HG02943 (cell line): Measurements from ENCODE around the gene IGSF21.

Experiments
- ATAC-seq: cut with Tn5 transposase; IDR thresholded peaks from one replicate; pipeline ENCODE4 v1.9.1; 2021; ENCODE audit warnings: mild to moderate bottlenecking, low read depth, moderate library complexity; ENCODE audit not compliant: unreplicated experiment

The IGSF21 gene

DNA sequence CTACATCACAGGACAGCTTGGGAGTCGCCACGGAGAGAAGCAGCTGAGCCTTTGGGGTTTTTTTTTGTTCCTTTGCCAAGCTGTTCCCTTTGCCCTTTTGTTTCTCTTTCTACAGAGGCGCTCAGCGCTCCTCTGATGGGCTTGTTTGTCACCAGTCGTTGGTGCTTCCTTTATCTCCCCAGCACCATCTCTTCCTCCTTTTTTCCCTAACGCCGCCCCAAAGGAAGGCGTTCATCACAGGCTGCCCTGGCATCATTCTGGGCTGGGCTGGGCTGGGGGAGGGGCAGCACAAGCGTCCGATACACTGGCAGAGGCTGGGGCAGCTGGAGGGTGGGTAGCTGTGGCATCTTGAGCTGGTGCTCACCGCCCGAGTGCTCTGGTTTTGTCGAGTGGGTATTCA, 10.5 kb downstream of the IGSF21 start:
- ATAC-seq: no peak

DNA sequence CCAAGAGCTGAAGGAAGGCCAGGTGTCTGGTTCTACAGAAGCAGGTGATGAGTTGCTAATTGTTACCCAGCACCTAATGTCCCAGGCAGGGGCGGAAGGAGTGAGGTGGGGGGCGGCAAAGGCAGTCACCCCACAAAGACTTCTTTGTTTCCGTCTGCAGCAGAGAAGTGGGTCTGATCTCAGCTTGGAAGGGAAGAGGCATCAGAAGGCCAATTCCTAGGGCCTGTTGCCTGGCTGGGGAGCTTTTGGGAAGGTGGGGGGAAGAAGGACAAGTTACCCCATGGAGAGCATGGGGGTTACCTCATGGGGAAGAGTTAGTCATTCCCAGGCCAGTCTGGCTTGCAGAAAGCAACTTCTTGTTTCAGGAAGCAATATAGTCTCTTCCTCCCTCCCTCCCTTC, 10.9 kb downstream of the IGSF21 start:
- no peak for ATAC-seq

- ATAC-seq: no peak
These were observed 11.7 kb downstream of the IGSF21 start for GRCh38 chr1:18119289-18119688.

DNA sequence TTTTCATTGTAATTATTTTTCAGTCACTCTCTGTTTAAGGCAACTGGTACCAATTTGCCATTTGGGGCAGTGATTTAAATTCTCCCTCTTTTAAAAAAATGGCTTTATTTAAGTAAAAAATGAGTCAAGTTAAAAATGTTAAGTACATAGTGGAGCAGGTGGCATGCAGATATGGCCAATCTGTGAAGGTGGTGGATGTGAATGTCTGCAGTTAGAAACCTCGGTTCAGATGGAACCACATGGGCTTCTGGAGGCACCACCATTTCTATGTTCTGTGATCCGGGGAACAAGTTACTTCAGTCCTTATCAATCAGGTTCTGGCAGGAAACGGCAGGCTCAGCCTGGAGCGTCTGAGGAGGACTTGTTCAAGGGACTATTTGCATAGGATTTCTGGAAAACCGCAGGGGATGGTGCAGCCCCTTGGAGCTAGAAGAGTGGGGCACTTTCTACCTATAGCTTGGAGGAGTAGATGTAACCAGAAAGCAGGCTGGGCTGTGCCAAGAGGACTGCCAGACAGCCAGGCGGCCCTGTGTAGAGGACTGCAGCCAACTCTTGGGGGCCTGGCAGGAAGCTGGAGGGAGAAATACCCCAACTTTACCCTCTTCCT, 12.3 kb downstream of the IGSF21 start:
- no peak for ATAC-seq

GRCh38 chr1:18120638-18121037, 13.0 kb downstream of the IGSF21 start:
- ATAC-seq: no peak

DNA sequence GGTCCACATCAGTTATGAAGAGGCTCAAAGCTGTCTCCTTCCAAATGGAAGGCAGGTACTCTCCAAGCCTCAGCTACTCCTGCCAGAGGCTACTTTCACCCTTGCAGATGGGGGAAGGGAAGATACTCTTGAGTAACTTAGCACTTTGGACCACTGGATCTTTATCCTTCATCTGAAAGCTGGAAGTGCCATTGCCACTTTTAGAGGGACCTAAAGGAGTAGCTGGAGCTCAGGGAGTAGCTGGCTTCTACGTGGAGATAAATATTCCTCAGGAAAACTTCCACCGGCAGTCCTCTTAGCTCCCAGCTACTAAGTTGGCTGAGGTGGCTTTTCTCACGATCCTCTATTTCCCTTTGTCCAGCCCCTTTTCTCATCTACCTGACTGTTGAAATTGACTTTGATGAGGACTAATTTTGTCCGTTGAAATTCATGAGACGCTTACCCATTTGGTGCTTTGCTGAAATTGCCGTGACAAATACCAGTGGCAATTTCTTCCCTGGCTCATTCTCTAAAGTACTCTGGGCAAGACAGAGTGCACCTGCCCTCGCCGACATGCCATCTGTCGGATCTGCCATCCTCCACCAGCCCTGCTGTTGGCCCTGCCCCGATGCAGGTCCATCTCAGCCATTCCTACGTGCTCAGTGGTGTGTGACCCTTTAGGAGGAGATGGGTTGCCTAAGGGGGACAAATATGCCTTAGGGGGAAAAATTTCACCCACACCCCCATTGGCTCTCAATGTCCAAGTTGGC, 13.6 kb downstream of the IGSF21 start:
- no peak for ATAC-seq

DNA sequence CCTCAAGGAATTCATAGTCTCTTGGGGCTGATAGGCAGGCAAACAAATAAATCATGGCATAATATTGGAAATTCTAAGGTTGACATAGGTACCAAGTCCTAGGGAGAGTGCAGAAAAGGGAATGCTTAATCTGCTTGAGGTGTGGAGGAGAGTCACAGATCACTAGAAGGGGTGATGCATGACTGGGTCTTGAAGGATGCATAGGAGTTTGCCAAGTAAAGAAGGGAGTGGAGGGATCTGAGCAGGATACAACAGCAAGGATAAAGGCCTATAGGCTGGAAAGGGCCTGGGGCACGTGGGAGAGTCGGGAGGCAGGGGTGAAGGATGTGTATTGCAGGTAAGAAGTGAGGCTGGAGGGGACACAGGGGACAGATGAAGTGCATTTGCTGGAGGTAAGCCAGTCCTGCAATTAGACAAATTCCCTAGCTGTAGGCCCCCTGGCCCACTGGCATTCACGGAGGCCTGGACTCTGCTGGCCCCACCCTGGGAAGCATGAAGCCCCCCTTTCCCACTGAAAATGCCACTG, 15.9 kb downstream of the IGSF21 start:
- no peak for ATAC-seq

DNA sequence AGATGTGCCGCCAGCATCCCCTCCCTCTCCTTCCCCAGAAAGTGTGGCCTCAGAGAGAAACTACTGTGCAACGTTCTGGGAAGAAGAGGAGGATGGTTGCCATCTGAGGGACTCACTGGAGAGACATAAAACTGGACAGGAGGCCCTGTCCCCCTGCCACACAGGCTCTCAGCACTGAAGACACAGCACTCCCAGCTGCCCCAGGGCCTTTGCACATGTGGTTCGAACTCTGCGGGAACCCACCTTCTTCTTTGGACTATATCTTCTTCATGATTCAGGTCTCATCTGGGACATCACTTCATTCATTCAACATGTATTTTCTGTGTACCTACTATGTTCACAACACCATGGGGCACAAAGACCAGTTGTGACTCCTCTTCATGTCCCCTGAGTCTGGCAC, 17.4 kb downstream of the IGSF21 start:
- no peak for ATAC-seq

- ATAC-seq: no peak
These were observed 19.0 kb downstream of the IGSF21 start for GRCh38 chr1:18126616-18127015.

DNA sequence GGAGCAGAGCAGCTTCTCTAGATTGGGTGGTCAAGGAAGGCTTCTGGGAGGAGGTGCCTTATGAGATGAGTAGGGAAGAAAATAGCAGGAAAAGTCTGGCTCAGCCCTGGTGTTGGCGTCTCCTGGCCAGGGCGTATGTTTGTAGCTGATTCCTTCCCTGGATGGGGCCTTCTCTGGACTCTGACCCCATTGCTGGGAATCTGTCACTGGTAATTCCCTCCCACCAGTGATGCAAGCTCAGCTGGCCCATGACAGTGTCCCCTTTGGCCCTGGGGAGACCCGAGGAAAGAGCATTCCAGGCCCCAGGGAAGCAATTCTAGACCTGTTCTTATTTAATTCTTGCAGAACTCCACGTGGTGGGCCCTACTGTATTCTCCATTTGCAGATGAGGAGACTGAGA, 20.7 kb downstream of the IGSF21 start:
- no peak for ATAC-seq

DNA sequence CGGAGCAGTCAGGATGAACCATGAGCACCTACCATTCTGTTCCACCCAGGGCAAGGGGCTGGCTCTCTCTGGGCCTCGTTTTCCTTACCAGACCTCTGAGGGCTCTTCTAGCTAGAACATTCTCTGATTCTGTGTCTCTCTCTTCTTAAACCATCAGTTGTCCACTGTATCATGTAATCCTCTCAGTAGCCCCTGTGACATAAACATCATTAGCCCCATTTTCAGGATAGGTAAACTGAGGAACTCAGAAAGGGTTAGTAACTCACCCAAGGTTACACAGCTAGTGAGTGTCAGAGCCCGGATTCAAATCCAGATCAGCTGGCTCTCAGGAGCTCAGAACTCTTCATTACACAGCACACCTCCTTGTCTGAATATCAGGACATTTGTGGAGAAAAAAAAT, 22.8 kb downstream of the IGSF21 start:
- no peak for ATAC-seq

DNA sequence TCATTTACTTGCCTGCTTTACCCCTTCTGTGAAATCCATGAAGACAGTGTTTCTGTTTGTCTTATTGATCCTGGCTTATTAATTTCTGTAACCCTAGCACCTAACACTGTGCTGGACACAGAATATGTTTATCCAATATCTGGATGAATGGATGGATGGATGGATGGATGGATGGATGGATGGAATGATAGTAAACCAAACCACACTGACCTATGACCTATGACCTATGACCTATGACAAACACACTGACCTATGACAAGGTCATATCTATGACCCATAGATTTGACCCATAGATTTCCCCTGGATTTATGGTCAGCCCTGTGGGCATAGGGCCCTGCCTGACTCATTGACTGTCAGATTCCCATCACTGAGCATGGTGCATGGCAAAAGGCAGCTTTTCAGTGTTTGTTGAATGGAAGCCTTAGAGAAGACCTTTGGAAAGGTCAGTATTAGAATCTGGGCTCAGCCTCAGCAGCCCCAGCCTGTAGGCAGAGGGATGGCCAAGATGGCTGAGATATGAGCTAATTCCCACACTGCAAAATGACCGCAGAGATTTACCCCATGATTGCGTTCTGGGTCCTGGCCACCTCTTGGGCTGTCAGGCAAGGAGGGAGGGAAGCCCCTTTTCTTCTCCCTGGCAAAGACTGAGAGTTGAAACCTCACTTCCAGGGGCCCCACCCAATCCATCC, 24.6 kb downstream of the IGSF21 start:
- ATAC-seq: no peak

- ATAC-seq: no peak
These were observed 25.3 kb downstream of the IGSF21 start for GRCh38 chr1:18132711-18133541.

DNA sequence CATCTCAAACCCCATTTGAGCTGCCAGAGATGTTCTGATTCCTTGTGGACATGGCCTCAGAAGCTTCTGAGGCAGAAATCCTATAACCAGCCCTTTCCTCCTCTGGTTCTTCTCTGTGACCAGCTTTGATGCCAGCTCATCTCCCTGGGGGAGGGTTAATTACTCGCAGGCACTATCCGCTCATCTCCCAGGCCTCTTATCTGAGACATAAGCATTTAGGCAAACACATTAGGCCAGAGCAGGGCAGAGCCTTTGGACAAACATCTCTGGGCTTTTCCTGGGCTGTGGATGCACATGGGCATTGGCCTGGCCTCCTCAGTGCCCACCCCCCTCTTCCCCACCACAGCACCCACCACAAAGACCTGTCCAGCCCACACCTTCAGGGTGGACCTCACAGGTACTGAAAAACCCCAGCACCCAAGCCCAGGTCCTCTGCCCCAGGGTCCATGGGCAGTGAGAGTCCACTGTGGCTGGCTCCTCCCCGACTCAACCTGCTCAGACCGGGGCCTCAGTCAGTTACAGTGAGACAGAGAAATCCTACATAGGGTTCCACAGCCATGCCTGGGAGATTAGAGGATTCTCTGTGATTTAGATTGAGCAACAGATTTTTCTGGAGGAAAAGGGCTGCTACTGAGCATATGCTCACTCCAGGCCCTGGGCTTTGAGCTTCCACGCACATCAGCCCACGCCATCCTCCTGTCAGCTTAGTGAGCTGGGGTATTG, 26.9 kb downstream of the IGSF21 start:
- no peak for ATAC-seq

- no peak for ATAC-seq
These were observed 30.3 kb downstream of the IGSF21 start for GRCh38 chr1:18137759-18138345.

GRCh38 chr1:18139198-18139981, 31.8 kb downstream of the IGSF21 start:
- no peak for ATAC-seq

DNA sequence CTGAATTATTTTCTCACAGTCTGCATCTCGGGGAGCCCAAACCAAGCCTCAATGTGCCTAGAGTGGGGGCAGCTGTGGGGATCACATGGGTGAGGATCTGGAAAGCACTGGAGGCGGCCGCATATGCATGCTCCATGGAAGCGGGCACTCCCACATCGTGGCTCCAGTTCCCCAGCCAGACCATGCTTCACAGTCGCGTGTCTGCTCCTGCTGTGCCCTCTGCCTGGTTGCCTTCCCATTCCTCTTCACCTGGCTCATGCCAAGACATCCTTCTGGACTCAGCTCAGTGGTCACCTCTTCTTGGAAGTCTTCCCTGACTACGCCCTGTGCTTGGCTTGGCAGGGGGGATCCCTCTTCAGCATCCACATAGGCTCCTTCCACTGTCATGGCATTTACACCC, 32.8 kb downstream of the IGSF21 start:
- no peak for ATAC-seq

GRCh38 chr1:18141661-18142060, 34.1 kb downstream of the IGSF21 start:
- ATAC-seq: no peak

GRCh38 chr1:18142471-18142870, 34.9 kb downstream of the IGSF21 start:
- ATAC-seq: no peak
